Prostate gland (tissue), 2 donors: ENCODE measurements around the gene KLF13. TPM values are rescaled to one million over a fixed set of nuclear protein-coding genes. Genes with fewer than 3 reads are reported as not detected.

Experiments
- DNase-seq: peaks from one replicate; pipeline ENCODE4 v3.0.0-alpha.2; 2019; ENCODE audit warnings: low spot score
- H3K27ac ChIP-seq, 2 donors: fragments of 200-600 bp; sonication (generic); 2 replicates each; pipeline ENCODE4 v1.5.1; 2017 to 2019
- H3K27me3 ChIP-seq: fragments of 200-600 bp; sonication (generic); replicated peaks from 2 replicates; pipeline ENCODE4 v1.5.1; 2019; ENCODE audit not compliant: insufficient read depth
- H3K36me3 ChIP-seq, 2 donors: fragments of 200-600 bp; sonication (generic); 1 replicate in 1 of 2; 2 replicates in 1 of 2; pipeline versions ENCODE4 v1.5.1 to v1.8.1; 2017 to 2019
- H3K4me1 ChIP-seq: fragments of 200-600 bp; sonication (generic); replicated peaks from 2 replicates; pipeline ENCODE4 v1.5.1; 2019
- H3K4me3 ChIP-seq, 2 donors: fragments of 200-600 bp; sonication (generic); 2 replicates each; pipeline ENCODE4 v1.5.1; 2017 to 2019
- H3K9me3 ChIP-seq: fragments of 200-600 bp; sonication (generic); 2 replicates; pipeline ENCODE4 v1.5.1; 2017
- POLR2A ChIP-seq: fragments of 450-650 bp; IDR thresholded peaks from one replicate; pipeline ENCODE4 v1.6.1; 2016; ENCODE audit warnings: antibody characterized with exemption, mild to moderate bottlenecking
- POLR2AphosphoS5 ChIP-seq: sonication (generic); formaldehyde crosslinking; IDR thresholded peaks from one replicate; pipeline ENCODE4 v1.6.1; 2017; ENCODE audit warnings: antibody characterized with exemption
- WGBS: methylation state at CpG from one replicate; pipeline ENCODE4 v1.1.5; 2018; 5-methylcytosine and 5-hydroxymethylcytosine counted together
- intact Hi-C: fragments of 100-400 bp; cut with DNase I; formaldehyde crosslinking; loops from one replicate; pipeline ENCODE4 v1.14.2; 2022
- total RNA-seq, 2 donors: library from RNA; depleted of rRNA; stranded (reverse); fragments of >200 nt; gene quantifications; one replicate each; pipeline ENCODE4 v1.1.0, GENCODE V29; 2016
- TF ChIP-seq, protein P1 (sequence below), 4 experiments: fragments of 200-600 bp in 2 of 4; fragments of 450-650 bp in 2 of 4; sonication (generic) in 2 of 4; IDR thresholded peaks; 1 replicate in 3 of 4; 2 replicates in 1 of 4; pipeline ENCODE4 v1.5.1; 2016 to 2019; ENCODE audit warnings: antibody characterized with exemption in 4 of 4, mild to moderate bottlenecking in 2 of 4, moderate library complexity in 2 of 4

The KLF13 gene
- total RNA-seq, 2 donors from 2014 or later: 16.6 to 56.5 TPM

GRCh38 chr15:31384568-31384967 is 57.9 kb downstream of the KLF13 start:
- DNase-seq: no peak
- Histone ChIP-seq H3K27ac (no peak overlapping the region), H3K27me3 (no peaks in the 10 kb centered on the region), H3K9me3 (no peaks in the 10 kb centered on the region), H3K4me3 (no peak overlapping the region), H3K36me3 (no peaks in the 10 kb centered on the region), H3K4me1 (no peaks in the 10 kb centered on the region)
- 71% methylated on average over 4 of the region's 4 CpGs for WGBS
- intact Hi-C loops: no loop called here
- TF ChIP-seq, protein P1, sequence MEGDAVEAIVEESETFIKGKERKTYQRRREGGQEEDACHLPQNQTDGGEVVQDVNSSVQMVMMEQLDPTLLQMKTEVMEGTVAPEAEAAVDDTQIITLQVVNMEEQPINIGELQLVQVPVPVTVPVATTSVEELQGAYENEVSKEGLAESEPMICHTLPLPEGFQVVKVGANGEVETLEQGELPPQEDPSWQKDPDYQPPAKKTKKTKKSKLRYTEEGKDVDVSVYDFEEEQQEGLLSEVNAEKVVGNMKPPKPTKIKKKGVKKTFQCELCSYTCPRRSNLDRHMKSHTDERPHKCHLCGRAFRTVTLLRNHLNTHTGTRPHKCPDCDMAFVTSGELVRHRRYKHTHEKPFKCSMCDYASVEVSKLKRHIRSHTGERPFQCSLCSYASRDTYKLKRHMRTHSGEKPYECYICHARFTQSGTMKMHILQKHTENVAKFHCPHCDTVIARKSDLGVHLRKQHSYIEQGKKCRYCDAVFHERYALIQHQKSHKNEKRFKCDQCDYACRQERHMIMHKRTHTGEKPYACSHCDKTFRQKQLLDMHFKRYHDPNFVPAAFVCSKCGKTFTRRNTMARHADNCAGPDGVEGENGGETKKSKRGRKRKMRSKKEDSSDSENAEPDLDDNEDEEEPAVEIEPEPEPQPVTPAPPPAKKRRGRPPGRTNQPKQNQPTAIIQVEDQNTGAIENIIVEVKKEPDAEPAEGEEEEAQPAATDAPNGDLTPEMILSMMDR (IDR thresholded peaks at IDR 0.05): no peak
- TF ChIP-seq POLR2AphosphoS5 (no peak), POLR2A (no peak)

GRCh38 chr15:31385736-31386135 is 59.1 kb downstream of the KLF13 start:
- Histone ChIP-seq H3K27me3 (no peaks in the 10 kb centered on the region), H3K27ac (no peak overlapping the region), H3K4me1 (no peaks in the 10 kb centered on the region), H3K4me3 (no peak overlapping the region), H3K36me3 (no peaks in the 10 kb centered on the region), H3K9me3 (no peaks in the 10 kb centered on the region)
- TF ChIP-seq POLR2A (no peak), POLR2AphosphoS5 (no peak)
- TF ChIP-seq, protein P1 (IDR thresholded peaks at IDR 0.05): no peak
- no peak for DNase-seq
- intact Hi-C loops: no loop called here
- 83% methylated on average over 3 of the region's 3 CpGs for WGBS

DNA sequence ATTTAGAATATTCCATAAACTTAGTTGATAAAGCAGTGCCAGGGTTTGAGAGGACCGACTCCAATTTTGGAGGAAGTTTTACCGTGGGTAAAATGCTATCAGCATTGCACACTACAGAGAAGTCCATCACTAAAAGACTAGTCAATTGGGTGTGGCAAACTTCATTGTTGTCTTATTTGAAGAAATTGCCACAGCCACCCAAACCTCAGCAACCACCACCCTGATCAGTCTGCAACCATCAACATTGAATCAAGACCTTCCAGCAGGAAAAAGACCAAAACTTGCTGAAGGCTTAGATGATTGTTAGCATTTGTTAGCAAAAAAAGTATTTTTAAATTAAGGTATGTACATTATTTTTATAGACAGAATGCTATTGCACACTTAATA is 60.5 kb downstream of the KLF13 start:
- WGBS: 69% methylated on average over 2 of the region's 2 CpGs
- intact Hi-C loops: no loop called here
- TF ChIP-seq POLR2AphosphoS5: no peak
- TF ChIP-seq, protein P1 (IDR thresholded peaks at IDR 0.05): no peak
- TF ChIP-seq POLR2A: no peak
- H3K27ac ChIP-seq: no peak overlapping the region
- H3K4me3 ChIP-seq: no peak overlapping the region
- H3K9me3 ChIP-seq: no peaks in the 10 kb centered on the region
- no peaks in the 10 kb centered on the region for H3K36me3 ChIP-seq
- no peak for DNase-seq
- no peaks in the 10 kb centered on the region for H3K27me3 ChIP-seq
- no peaks in the 10 kb centered on the region for H3K4me1 ChIP-seq

GRCh38 chr15:31387479-31388118 is 61.0 kb downstream of the KLF13 start:
- WGBS: 24% methylated on average over 6 of the region's 6 CpGs
- TF ChIP-seq, protein P1 (IDR thresholded peaks at IDR 0.05): no peak
- TF ChIP-seq POLR2A (no peak), POLR2AphosphoS5 (peak; percentile 69)

GRCh38 chr15:31389576-31389975 is 62.9 kb downstream of the KLF13 start:
- H3K9me3 ChIP-seq: no peaks in the 10 kb centered on the region
- no peak overlapping the region for H3K27ac ChIP-seq
- TF ChIP-seq, protein P1 (IDR thresholded peaks at IDR 0.05): no peak
- TF ChIP-seq POLR2A (no peak), POLR2AphosphoS5 (no peak)
- no peak overlapping the region for H3K4me3 ChIP-seq
- H3K4me1 ChIP-seq: no peaks in the 10 kb centered on the region
- DNase-seq: no peak
- no peaks in the 10 kb centered on the region for H3K36me3 ChIP-seq
- WGBS: 99% methylated on average over 4 of the region's 4 CpGs
- no peaks in the 10 kb centered on the region for H3K27me3 ChIP-seq
- intact Hi-C loops: no loop called here

More at GRCh38 chr15:31387479-31388118, 61.0 kb downstream of the KLF13 start:
- no peaks in the 10 kb centered on the region for H3K27me3 ChIP-seq
- intact Hi-C loops: no loop called here
- H3K9me3 ChIP-seq: no peaks in the 10 kb centered on the region
- no peaks in the 10 kb centered on the region for H3K36me3 ChIP-seq
- peak overlapping the region in 1 of 2 donors; percentile 5 for H3K27ac ChIP-seq
- peak; percentile 80 for DNase-seq
- no peaks in the 10 kb centered on the region for H3K4me1 ChIP-seq
- no peak overlapping the region for H3K4me3 ChIP-seq
